GM19455 (cell line): ENCODE results near the gene ZKSCAN3.
A peak's percentile ranks its signal among the peaks of the same experiment; 100 is the strongest.
"Not testable (repeated sequence)": the region's sequence is repeated elsewhere in the genome, so short reads cannot be mapped to it uniquely, and the experiment has no call there.

Experiments
- ATAC-seq: cut with Tn5 transposase; IDR thresholded peaks from one replicate; pipeline ENCODE4 v1.9.1; 2021; ENCODE audit not compliant: unreplicated experiment

ZKSCAN3 gene

DNA sequence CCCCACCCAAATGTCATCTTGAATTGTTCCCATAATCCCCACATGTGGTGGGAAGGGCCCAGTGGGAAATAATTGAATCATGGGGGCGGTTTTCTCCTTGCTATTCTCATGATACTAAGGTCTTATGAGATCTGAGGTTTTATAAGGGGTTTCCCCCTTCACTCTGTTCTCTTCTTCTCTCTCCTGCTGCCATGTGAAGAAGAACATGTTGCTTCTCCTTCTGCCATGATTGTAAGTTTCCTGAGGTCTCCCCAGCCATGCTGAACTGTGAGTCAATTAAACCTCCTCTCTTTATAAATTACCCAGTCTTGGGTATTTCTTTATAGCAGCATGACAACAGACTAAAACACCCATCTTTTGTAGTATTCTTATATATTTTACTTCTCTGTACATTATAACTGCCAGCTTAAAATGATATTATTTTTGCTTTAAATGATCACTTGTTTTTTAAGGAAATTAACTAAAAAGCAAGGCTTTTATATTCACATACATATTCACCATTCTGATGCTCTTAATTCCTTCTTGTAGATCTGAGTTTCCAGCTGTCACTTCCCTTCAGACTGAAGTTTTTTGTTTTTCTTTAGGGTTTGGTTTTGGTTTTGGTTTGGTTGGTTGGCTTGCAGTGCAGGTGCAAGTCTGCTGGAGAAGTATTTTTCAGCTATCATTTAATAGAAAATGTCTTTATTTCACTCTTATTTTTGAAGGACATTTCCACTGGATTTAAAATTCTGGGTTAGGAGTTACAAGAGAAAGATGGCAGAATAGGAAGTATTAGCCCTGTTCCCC, 9.2 kb upstream of the ZKSCAN3 start:
- ATAC-seq: no peak

DNA sequence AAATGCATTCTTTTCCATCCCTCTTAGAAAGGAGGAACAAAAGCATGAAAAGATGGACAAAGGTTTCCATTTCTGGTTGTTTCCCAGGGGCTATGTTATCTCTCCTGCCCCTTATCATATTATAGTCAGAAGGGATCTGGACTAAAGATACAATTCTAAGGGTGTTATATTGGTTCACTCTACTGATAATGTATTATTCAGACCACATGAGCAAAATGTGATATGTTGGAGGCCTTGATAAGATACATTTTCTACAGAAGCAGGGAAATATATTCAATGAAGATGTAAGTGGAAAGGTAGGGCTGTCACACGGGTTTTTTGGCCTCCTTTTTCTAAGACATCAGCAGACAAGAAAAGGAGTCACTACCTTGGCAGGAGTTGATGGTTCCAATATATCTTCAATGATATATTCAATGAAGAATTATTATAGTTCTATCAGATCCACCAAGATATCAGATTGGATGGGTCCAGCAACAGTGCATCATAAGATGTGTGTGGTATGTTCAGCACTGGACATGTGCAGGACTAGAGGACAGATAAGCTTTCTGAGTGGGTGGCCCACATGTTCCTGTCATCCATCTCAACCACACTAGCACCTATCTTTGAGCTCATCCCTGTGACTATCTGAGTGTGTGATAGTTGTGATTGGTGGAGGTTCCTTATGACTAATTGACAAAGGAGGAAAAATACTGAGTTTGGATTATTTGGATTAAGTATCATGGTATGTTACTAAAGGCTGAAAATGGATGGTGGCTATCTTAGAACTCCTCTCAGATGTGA, 5.7 kb upstream of the ZKSCAN3 start:
- no peak for ATAC-seq

DNA sequence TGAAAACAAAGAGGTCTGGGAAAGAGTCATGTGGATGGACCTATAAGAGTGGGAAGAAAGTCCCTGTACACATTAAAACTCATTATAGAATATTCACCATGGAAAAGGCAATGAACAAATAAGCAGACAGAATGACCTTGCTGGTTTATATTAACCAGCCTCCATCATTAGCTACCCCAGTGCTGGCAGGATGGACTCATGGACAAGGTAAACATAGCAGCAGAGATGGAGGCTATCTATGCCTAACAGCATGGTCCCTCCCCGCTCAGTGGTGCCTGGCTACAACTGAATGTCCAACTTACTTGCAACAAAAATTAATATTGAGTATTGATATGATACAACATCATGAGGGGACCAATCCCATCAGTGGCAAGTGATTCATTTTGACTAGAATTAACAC, 4.5 kb upstream of the ZKSCAN3 start:
- ATAC-seq: no peak

DNA sequence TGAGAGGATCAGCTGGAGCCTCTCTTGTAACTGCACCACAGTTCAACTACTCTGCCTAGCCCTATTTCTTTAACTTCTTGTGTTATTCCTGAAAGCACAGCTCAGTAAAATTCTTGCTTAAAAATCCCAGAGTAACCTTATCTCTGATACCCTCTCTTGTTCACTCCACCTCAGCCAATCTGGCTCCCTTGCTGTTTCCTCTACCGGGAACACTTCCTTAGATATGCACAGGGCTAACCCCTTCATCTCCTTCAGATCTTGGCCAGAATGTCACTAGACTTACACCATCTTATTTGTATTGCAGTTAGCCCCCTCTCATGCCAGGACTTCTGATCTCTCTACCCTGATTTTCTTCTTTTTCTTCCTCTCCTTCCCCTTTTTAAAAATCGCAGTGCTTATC, 2.6 kb upstream of the ZKSCAN3 start:
- no peak for ATAC-seq

DNA sequence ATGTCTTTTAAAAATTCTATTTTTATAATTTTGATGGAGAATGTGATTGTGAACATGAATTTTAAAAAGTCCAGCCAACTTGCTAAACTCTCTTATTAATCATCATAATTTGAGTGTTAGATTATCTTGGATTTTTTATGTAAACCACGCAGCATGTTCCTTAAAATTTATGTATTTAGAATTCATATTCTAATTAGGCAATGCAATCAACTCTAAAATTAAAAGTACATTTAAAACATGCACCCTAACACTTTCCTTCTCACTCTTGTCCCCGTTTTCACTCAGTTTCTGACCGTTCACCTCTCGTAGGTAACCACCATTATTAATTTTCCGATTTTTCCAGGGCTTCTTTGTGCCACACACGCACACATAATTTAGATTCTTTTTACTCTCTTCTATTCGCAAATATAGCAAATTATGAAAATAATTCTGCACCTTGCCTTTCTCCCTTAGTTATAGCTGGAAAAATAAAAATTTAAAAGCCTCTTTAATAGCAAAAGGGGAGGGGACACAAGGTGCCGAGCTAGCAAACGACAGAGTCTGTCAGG, 329 bp upstream of the ZKSCAN3 start:
- ATAC-seq: peak; percentile 20

DNA sequence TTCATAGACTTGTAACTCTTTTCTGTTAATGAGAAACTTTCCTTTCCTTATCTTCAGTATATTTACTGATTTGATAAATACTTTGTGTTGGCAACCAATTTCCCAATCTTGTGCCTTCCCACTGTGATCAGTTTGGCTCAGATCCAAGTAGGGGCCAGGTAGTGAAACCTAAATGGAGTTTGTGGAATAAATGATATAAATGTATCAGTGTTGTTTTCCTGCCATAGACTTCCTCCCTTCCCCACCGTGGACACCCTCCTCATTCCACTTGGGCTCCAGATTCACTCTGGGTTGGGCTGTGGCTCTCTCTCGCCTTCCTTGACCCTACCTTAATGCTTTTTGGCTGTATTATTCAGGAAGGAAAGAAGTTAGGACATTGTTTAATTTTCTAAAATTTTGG, 1.3 kb downstream of the ZKSCAN3 start:
- no peak for ATAC-seq

DNA sequence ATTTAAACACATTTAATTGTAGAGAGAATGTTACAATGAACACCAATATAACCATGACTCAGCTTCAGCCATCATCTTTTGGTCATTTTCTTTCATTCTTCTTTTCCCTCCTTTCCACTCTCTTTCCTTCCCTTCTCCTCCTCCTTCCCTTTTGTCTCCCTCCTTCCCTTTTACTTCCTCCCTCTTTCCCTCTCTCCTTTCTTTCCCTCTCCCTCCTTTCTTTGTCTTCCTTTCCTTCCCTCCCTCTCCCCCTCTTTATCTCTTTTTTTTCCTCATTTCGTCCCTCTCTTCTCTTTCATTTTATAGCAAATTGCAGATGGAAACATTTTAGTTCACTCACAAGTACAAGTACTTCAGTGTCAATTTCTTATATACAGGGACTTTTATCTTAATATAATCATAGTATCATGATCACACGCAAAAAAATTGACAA, 1.8 kb downstream of the ZKSCAN3 start:
- no peak for ATAC-seq

DNA sequence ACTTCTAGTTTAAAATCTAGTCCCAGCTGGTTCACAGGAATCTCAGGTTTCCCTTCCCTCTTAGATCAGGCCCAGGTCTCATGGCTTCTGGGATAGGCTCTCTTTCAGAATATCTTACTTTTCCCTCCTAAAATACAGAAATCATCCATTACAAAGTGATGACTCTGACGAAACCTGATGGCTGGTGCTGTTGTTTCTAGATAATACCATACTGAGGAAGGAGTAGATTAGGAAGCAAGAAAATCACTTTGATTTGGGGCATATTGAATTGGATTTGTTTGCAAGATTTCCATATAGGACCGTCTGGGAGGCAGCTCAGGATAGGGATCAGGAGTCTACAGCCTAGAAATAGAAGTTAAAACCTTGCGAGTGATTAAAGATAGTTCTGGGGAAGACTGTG, 3.6 kb downstream of the ZKSCAN3 start:
- ATAC-seq: no peak

DNA sequence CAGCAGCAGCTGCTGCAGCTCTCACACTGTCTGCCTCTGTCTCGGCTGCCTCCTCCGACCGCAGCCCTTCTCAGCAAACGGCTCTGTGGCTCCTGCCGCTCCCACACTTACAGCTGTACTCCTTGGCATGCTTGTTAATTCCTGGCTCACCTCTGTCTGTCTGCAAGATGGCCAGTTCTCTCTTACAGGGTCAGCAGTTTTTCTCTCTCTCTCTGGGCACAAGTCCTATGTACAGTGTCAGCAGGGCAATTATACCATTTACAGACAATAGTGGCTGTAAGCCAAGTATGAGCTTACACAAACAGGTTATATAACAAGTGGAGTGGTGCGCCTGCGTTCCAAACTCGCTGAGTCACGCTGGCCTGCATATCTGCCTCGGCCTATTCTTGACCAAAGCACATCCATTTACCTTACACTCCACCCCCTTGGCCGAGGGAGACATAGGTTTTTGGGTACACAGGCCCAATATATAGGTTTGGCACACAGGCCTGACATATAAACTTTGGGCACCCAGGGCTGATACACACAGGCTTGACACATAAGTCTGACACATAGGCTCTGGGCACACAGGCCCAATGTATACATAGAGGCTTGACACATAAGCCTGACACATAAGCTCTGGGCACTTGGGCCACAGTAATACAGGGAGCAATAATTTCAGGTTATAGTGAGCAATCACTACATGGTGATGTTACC, 4.4 kb downstream of the ZKSCAN3 start:
- no peak for ATAC-seq

DNA sequence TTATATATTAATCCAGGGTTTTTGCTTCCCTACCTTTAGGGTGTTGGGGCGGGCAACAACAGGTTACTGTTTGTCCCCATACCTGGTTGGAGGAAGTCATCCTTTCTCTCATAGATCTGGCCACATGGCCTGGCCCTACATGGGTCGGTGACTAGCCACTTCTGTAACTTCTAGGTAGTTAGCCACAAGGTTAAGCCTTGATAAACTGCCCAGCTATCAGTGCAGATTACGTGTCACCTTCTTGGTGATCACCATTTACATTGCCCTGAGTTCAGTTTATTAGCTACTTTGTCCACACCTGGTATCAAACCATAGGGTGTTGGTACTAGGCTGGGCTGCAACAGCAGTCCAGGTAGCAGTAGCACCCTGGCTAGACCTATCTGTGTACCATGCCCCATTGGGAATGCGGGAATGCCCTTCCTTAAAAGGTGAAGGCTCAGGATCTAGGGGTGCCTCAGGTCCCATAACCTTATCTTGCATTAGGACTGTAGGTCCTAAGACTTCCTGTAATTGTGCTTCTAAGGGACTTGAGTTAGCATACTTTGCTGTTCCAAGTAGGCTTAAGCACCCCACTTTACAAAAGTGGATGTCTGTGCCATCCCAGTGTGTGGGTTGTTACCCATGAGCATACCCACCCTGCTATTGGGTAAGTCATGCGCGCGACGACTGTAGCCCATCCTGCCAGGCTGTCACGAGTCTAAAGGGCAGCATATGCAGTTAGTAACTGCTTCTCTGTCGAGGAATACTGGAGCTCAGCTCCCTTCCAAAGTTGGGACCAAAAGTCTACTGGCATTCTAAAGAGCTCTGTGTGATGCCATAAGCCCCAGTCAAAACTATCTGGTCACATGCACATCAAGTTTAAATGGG, 5.2 kb downstream of the ZKSCAN3 start:
- ATAC-seq: no peak

DNA sequence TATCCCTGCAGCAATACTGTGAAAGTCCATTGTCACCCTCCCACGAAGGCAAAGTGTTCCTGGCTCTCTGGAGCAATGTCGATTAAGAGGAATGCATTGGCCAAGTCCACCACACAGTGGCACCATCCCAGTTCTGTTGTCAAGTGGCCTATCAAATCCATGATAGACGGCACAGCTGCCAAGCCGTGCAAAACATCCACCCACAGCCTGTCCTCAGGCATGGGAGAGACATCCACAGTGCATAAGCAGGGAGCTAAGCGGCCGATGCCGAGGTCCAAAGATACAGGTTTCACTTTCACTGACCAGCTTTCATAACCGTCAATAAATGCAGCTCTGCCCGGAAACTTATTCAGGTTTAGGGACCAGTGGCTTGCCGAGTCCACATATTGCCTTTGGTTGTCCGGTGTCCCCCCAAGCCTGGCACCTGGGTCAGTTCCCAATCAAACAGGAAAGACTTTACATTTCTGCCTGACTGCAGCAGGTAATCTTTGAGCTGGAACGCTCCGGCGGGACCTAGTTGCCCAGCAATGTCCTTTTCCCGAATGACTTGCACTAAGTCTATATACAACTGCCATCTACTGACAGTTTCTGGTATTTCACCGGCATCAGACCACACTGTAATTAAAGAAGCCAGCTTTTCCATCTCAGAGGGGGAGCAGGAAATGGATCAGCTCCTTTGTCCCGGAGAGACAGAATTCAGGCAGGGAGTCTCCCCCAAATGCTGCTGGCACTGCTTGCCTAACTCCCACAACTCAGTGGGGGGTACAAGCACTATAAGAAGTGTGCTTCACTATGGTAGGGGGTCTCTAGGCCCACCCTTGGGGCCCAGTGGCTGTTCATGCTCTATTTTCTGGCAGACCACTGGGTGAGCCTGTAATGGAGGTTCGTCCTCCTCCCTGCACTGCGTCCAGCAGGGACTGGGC, 6.3 kb downstream of the ZKSCAN3 start:
- ATAC-seq: peak; percentile 90

DNA sequence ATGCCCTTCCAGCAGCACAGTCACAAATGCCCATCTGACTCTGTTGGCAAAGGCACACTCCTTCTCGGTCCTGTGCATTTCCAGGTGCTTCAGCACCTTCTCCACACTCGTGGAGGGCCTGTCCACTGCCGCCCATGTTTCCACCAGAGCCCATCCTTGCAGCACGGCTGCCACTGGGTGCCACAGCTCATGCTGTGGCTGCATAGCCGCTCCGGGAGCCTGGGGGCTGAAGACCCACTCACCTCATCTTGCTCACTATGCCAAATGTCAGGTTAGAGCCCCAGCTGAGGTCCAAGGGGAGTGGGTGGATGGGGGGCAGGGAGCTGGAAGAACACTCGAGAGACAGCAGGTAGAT, 6.9 kb downstream of the ZKSCAN3 start:
- ATAC-seq: no peak

DNA sequence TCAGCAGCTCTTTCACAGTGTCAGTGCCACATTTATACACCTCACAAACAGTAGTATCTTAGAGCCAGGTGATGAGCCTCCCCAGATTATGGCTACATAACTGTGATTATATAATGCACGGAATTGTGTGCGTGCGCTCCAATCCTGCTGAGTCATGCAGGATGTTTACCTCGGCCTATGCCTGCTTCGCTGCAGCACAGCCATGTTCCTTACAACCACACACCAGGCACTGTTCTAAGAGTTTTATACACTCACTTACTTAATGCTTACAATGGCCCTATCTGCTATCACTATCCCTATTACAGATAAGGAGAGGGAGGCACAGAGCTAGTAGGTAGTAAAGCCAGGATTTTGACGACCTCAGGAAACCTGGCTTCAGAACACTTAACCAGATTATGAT, 7.3 kb downstream of the ZKSCAN3 start:
- no peak for ATAC-seq

DNA sequence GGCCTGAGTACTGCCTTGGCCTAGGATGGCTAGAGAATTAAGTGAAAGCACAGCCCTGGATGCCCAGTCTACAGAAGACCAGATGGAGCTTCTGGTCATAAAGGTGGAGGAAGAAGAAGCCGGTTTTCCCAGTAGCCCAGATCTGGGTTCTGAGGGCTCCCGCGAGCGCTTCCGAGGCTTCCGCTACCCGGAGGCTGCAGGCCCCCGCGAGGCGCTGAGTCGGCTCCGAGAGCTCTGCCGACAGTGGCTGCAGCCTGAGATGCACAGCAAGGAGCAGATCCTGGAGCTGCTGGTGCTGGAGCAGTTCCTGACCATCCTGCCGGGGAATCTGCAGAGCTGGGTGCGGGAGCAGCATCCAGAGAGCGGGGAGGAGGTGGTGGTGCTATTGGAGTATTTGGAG, 9.8 kb downstream of the ZKSCAN3 start:
- ATAC-seq: not testable (repeated sequence)

DNA sequence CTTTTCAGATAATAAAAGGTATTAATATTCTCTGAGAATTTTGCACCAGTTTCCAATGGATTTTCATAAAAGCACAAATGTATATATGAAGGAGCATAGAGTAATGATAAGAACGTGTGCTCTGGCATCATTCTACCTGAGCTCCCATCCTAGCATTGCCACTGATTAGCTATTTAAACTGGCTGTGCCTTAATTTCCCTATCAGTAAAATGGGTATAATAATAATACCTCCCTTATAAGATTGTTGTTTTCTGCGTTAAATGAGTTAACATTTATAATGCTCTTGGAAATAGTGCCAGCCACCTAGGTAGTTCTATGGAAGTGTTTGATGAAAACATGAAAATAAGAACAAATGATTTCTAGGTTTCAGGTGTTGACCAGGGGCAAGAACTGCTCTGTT, 11.2 kb downstream of the ZKSCAN3 start:
- no peak for ATAC-seq

DNA sequence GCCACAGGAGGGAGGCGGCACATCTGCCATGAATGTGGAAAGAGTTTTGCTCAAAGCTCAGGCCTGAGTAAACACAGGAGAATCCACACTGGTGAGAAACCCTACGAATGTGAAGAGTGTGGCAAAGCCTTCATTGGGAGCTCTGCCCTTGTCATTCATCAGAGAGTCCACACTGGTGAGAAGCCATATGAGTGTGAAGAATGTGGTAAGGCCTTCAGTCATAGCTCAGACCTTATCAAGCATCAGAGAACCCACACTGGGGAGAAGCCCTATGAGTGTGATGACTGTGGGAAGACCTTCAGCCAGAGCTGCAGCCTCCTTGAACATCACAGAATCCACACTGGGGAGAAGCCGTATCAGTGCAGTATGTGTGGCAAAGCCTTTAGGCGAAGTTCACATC, 15.8 kb downstream of the ZKSCAN3 start:
- not testable (repeated sequence) for ATAC-seq

DNA sequence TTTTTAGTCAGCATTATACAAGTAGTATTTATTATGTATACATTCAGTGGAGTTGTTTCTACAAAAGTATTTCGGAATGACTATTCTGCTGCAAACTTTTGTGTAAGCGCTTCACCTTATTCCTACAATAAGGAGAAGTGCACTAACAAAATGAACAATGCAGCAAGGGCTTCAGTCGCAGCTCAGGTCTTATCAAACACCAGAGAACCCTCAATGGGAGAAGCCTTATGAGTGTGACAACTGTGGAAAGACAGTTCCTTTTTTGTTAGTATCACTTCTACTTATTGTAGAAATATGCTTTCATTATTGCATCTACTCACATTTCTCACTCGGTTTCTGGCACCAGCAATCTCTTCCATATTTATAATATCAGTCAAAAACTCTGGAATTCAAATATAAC, 18.8 kb downstream of the ZKSCAN3 start:
- ATAC-seq: no peak

DNA sequence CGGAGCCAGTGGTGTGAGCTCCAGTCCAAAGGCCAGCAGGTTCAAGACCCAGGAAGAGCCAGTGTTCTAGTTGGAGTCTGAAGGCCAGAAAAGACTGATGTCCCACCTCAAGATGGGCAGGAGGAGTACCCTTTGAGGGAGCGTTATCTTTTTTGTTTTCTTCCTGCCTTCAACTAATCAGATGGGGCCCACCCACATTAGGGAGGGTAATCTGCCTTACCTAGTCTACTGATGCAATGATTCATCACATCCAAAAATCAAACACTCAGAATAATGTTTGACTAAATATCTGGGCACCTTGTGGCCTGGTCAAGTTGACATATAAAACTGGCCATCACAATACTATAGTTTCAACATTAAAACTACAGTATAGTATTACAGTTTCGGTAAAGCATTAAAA, 19.7 kb downstream of the ZKSCAN3 start:
- no peak for ATAC-seq

DNA sequence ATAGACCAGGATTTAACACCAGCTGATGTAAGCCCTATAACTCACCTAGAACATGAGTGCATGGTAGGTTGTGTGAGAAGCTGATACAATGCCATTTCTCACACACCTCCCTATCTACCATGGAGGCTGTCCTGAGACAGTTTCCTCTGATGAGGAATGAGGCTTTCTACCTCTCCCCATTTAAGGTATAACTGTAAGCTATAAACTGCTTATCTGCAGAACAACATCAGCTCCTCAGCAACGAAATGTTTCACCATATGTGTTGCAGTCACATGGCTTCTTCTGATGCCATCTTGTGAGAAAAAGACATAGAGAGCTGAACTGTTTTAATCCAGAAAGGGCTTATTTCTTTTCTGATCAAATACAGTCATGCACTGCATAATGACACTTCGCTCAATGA, 20.7 kb downstream of the ZKSCAN3 start:
- no peak for ATAC-seq

DNA sequence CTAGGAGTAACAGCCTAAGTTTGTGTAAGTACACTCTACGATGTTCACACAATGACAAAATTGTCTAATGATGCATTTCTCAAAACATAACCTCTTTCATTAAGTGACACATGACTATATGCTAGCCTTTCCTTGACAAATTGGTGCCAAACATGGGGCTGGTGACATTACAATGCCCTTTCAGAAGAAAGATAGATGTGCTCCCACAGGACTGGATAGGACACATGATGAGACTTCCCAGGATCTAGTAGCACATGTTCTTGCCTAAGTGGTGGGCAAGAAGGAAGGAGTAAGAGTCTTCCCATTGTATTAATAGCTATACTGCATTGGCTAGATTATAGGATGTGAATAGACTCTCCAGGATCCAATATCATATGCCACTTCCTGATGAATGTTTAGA, 21.5 kb downstream of the ZKSCAN3 start:
- no peak for ATAC-seq
